ENCODE measurements around the gene ADAMTS7. TPM values are rescaled to one million over a fixed set of nuclear protein-coding genes. Genes with fewer than 3 reads are reported as not detected.

ADAMTS7 gene
- total and polyA plus RNA-seq, 2 of the 4 experiments (the other 2 are of a cell fraction): 1.4 to 12.6 TPM

DNA sequence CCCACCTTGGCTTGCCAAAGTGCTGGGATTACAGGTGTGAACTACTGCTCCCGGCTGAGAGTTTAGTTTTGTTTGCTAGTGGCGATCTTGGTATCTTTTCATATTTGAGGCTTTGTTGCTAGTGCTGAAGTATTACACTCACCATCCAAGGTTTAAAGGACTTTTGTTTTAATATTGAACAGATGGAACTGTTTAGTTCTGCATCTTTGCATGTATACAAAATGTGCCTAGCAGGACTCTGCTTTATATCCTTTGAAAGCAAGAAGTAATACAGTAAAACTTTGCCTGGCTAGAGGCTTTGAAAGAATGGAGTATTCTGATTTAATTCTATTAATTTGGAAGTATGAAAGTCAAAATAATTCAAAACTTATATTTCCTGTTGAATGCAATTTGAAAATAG lies 92.4 kb downstream of the ADAMTS7 start:
- in situ Hi-C loops (cut with MboI; ENCODE audit: low sequenced_read_pairs): no loop called here
- no peak overlapping the region for H2AK5ac ChIP-seq (ENCODE audit: low read depth, low read length)
- no CpG with 5 or more reads among the region's 2 CpGs for WGBS, 2 experiments (ENCODE audit: extremely low coverage in 2 of 2, insufficient read length in 1 of 2)
- no peaks in the 10 kb centered on the region for H3K36me3 ChIP-seq (ENCODE audit: control insufficient read depth, insufficient read depth, low read length)
- DNase-seq (no peak), ATAC-seq (ENCODE audit: low read depth) (no peak)
- no peaks in the 10 kb centered on the region for H4K20me1 ChIP-seq (ENCODE audit: insufficient read depth, low read length)
- intact Hi-C loops (cut with micrococcal nuclease): no loop called here
- H3K9me3 ChIP-seq (ENCODE audit: control insufficient read depth, insufficient read depth, low read length): no peaks in the 10 kb centered on the region
- H2BK120ac ChIP-seq (ENCODE audit: low read depth, low read length): no peak overlapping the region
- no peak for TF ChIP-seq SMC3 (IDR thresholded peaks at IDR 0.05; ENCODE audit: low read depth, low read length)
- no peak for TF ChIP-seq RFX5 (IDR thresholded peaks at IDR 0.05; ENCODE audit: low read depth, low read length)
- TF ChIP-seq CHD1 (IDR thresholded peaks at IDR 0.05; ENCODE audit: low read depth, low read length): no peak
- no peak for TF ChIP-seq NFE2L2 (IDR thresholded peaks at IDR 0.05; ENCODE audit: low read depth, low read length)
- no peak for TF ChIP-seq RCOR1 (IDR thresholded peaks at IDR 0.05; ENCODE audit: insufficient replicate concordance, low read length)
- no peak for TF ChIP-seq FOS (IDR thresholded peaks at IDR 0.05; ENCODE audit: low read depth, low read length)
- TF ChIP-seq, protein P1, sequence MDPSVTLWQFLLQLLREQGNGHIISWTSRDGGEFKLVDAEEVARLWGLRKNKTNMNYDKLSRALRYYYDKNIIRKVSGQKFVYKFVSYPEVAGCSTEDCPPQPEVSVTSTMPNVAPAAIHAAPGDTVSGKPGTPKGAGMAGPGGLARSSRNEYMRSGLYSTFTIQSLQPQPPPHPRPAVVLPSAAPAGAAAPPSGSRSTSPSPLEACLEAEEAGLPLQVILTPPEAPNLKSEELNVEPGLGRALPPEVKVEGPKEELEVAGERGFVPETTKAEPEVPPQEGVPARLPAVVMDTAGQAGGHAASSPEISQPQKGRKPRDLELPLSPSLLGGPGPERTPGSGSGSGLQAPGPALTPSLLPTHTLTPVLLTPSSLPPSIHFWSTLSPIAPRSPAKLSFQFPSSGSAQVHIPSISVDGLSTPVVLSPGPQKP (IDR thresholded peaks at IDR 0.05; ENCODE audit: borderline replicate concordance, low read depth, low read length): no peak
- TF ChIP-seq, protein P2, sequence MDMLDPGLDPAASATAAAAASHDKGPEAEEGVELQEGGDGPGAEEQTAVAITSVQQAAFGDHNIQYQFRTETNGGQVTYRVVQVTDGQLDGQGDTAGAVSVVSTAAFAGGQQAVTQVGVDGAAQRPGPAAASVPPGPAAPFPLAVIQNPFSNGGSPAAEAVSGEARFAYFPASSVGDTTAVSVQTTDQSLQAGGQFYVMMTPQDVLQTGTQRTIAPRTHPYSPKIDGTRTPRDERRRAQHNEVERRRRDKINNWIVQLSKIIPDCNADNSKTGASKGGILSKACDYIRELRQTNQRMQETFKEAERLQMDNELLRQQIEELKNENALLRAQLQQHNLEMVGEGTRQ (IDR thresholded peaks at IDR 0.05; ENCODE audit: low read depth, low read length): no peak
- TF ChIP-seq CEBPB (IDR thresholded peaks at IDR 0.05; ENCODE audit: low read depth, low read length): no peak
- no peak for TF ChIP-seq MXI1 (IDR thresholded peaks at IDR 0.05; ENCODE audit: borderline replicate concordance, low read depth, low read length)
- no peak for TF ChIP-seq RAD21 (IDR thresholded peaks at IDR 0.05; ENCODE audit: low read length)
- dilution Hi-C loops (cut with HindIII; ENCODE audit: low sequenced_read_pairs, unreplicated experiment): no loop called here
- H4K91ac ChIP-seq (ENCODE audit: insufficient read depth, low read depth, low read length): no peak overlapping the region
- no peak overlapping the region for H3K56ac ChIP-seq (ENCODE audit: extremely low read depth, insufficient read depth, low read length)
- H2AK9ac ChIP-seq (replicated peaks; ENCODE audit: low read depth, low read length, poor library complexity): no peak overlapping the region
- no peak overlapping the region for H3K4me3 ChIP-seq (ENCODE audit: insufficient read depth, low read depth, low read length)
- no peak overlapping the region for H3K4me2 ChIP-seq (ENCODE audit: low read depth, low read length)
- no peak overlapping the region for H3K4ac ChIP-seq (ENCODE audit: low read depth, low read length)
- no peak overlapping the region for H4K8ac ChIP-seq (ENCODE audit: low read depth in 2 of 2, low read length in 2 of 2)
- H3K9me1 ChIP-seq (ENCODE audit: insufficient read depth, low read length): no peaks in the 10 kb centered on the region
- no peak overlapping the region for H2BK20ac ChIP-seq (ENCODE audit: low read depth, low read length)
- H3K4me1 ChIP-seq (ENCODE audit: control insufficient read depth, insufficient read depth, low read length): no peaks in the 10 kb centered on the region
- H3K27ac ChIP-seq (ENCODE audit: insufficient read depth, low read length): no peak overlapping the region
- ChIA-PET CTCF (no interaction called here), POLR2A (ENCODE audit: unreplicated experiment) (no interaction called here)
- no peaks in the 10 kb centered on the region for H3K79me1 ChIP-seq (ENCODE audit: low read depth in 1 of 2, low read length in 2 of 2)
- H3K14ac ChIP-seq (replicated peaks; ENCODE audit: low read depth, low read length): no peak overlapping the region
- H2BK15ac ChIP-seq (ENCODE audit: low read depth, low read length): no peak overlapping the region
- BruUV-seq (replicated peaks): no TSS peak
- H2BK5ac ChIP-seq (ENCODE audit: low read depth, low read length, poor library complexity, severe bottlenecking): no peak overlapping the region
- H2AFZ ChIP-seq (replicated peaks; ENCODE audit: low read length, poor library complexity): no peak overlapping the region
- no peak overlapping the region for H3K18ac ChIP-seq (ENCODE audit: low read depth, low read length)
- H3K27me3 ChIP-seq (ENCODE audit: control insufficient read depth, insufficient read depth, low read length): peaks cover 4% of the 10 kb centered on the region; the same call in 1 of the 2 replicates
- no peak overlapping the region for H3K23ac ChIP-seq (ENCODE audit: low read depth, low read length)
- H4K5ac ChIP-seq (ENCODE audit: low read depth, low read length): no peak overlapping the region
- no peak overlapping the region for H3K9ac ChIP-seq (ENCODE audit: low read depth, low read length)

All from IMR-90 (cell line).